BE2C (cell line): ENCODE data around the gene ORM2.

Experiments used
- DNase-seq: peaks from one replicate; pipeline ENCODE4 v3.0.0-alpha.2; 2020
- H3K27me3 ChIP-seq: fragments of 250-450 bp; sonication (Bioruptor Pico); 2 replicates; pipeline ENCODE4 v1.5.1; 2020; ENCODE audit warnings: mild to moderate bottlenecking
- H3K36me3 ChIP-seq: fragments of 250-450 bp; sonication (Bioruptor Pico); 2 replicates; pipeline ENCODE4 v1.5.1; 2020; ENCODE audit warnings: mild to moderate bottlenecking
- H3K4me1 ChIP-seq: fragments of 250-450 bp; sonication (Bioruptor Pico); 2 replicates; pipeline ENCODE4 v1.5.1; 2020
- H3K4me3 ChIP-seq: 2 replicates; pipeline ENCODE4 v1.5.1; 2011; ENCODE audit warnings: low read depth, low read length
- H3K9me3 ChIP-seq: fragments of 250-450 bp; sonication (Bioruptor Pico); 2 replicates; pipeline ENCODE4 v1.5.1; 2020
- TF ChIP-seq, protein P1 (sequence below): IDR thresholded peaks from 2 replicates; pipeline ENCODE4 v1.5.1; 2012; ENCODE audit warnings: mild to moderate bottlenecking, low read depth, low read length

Gene ORM2

DNA sequence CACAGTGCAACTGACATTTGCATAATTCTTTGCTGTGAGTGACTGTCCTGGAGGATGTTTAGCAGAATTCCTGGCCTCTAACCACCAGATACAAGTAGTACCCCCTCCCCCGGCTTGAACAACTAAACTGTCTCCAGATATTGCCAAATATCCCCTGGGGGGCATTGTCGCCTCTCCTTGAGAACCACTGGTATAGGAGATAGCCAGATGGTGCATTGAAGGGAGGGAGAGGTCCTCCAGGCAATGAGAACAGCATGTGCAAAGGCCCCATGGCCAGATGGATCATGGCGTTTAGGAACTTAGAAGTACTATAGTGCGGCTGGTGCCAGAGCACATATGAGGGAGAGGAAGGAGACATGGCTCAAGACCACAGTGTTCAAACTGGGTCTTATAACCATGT, 25.7 kb upstream of the ORM2 start:
- no peaks in the 10 kb centered on the region for H3K27me3 ChIP-seq
- no peaks in the 10 kb centered on the region for H3K9me3 ChIP-seq
- no peak for DNase-seq
- H3K4me3 ChIP-seq: no peak overlapping the region
- TF ChIP-seq, protein P1, sequence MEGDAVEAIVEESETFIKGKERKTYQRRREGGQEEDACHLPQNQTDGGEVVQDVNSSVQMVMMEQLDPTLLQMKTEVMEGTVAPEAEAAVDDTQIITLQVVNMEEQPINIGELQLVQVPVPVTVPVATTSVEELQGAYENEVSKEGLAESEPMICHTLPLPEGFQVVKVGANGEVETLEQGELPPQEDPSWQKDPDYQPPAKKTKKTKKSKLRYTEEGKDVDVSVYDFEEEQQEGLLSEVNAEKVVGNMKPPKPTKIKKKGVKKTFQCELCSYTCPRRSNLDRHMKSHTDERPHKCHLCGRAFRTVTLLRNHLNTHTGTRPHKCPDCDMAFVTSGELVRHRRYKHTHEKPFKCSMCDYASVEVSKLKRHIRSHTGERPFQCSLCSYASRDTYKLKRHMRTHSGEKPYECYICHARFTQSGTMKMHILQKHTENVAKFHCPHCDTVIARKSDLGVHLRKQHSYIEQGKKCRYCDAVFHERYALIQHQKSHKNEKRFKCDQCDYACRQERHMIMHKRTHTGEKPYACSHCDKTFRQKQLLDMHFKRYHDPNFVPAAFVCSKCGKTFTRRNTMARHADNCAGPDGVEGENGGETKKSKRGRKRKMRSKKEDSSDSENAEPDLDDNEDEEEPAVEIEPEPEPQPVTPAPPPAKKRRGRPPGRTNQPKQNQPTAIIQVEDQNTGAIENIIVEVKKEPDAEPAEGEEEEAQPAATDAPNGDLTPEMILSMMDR: no peak
- peaks cover 5% of the 10 kb centered on the region; the same call in 1 of the 2 replicates for H3K4me1 ChIP-seq
- no peaks in the 10 kb centered on the region for H3K36me3 ChIP-seq

DNA sequence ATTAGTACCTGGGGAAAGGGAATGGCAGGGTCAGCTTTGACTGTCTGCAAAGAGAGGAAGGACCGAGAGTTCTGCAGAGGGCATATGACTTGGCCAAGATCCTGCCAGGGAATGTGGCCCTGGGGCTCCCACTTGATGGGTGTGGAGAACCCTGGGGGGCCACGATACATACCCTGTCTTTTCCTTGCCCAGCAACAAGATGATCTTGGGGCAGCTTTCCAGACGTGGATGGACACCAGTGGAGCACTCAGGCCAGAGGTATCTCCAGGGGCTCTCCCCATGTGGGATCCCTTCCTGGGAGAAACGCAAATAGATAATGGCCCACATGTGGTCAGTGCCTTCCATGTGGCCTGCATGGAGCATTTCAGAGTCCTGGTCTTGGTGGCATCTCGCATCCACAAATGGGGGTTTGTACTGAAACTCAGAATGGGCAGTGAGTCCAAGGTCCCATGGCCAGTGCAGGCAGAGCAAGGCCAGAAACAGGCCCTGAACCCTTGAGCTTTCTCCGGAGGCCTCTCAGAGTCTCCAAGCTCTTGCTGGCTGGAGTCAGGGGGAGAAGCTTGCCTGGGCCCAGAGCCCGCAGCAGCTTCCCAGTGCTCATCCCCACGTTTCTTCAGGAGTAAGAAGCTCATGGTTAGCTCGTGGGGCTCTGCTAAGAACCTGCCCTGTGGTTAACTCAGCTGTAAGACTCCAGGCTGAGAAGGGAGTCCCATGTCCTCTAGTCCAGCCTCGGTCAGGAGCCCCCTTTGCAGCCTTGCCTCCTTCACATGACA, 25.1 kb upstream of the ORM2 start:
- Histone ChIP-seq H3K4me3 (no peak overlapping the region), H3K27me3 (no peaks in the 10 kb centered on the region), H3K4me1 (peaks cover 5% of the 10 kb centered on the region; the same call in 1 of the 2 replicates), H3K36me3 (no peaks in the 10 kb centered on the region), H3K9me3 (no peaks in the 10 kb centered on the region)
- TF ChIP-seq, protein P1: no peak
- DNase-seq: no peak

DNA sequence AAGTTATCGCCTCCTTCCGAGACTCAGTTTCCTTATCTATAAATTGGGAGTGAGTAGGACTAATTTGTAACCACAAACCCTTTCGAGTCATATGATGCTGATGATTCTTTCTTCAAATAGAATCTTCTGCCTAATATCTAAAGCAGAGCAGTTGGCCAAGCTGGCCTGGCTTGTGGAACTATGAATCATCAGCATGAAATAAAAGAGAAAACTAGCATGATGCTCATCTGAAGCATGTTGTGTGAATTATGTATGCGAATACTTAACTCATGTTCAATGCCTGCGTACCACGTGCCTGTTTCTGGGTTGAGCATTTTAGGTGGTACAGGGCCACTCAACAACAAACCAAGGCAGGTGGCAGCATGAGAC, 21.8 kb upstream of the ORM2 start:
- Histone ChIP-seq H3K9me3 (no peaks in the 10 kb centered on the region), H3K36me3 (no peaks in the 10 kb centered on the region), H3K4me1 (peaks cover 5% of the 10 kb centered on the region; the same call in 1 of the 2 replicates), H3K4me3 (no peak overlapping the region), H3K27me3 (no peaks in the 10 kb centered on the region)
- TF ChIP-seq, protein P1: no peak
- no peak for DNase-seq

DNA sequence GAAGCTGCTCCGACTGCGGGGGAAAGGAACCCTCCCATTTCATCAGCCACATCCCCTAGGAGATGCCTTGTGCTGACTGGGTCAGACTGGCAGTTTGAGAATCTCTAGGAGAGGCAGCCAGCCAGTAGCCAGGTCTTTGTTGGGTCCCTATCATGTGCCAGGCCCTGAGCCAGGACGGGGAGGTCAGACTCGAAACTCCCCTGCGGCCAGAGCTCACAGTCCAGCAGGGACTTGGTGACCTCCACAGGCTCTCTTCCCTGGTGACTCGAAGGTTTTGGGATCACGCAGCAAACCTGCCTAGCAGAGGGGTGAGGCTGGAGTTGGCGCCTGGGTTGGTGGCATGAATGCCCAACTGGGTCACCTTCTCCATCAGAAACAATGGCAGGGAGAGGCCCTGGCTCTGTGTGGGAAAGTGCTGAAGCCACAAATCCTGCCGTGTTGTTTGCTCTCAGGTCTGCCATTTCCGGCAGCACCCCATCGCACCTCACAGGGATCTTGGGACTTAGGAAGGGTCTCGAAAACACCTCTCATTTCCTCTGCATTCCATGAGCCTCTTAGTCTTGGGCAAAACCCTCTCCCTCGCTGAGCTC, 21.2 kb upstream of the ORM2 start:
- H3K27me3 ChIP-seq: no peaks in the 10 kb centered on the region
- TF ChIP-seq, protein P1: no peak
- no peak overlapping the region for H3K4me3 ChIP-seq
- no peaks in the 10 kb centered on the region for H3K9me3 ChIP-seq
- H3K36me3 ChIP-seq: no peaks in the 10 kb centered on the region
- no peak for DNase-seq
- H3K4me1 ChIP-seq: peaks cover 5% of the 10 kb centered on the region; the same call in 1 of the 2 replicates

DNA sequence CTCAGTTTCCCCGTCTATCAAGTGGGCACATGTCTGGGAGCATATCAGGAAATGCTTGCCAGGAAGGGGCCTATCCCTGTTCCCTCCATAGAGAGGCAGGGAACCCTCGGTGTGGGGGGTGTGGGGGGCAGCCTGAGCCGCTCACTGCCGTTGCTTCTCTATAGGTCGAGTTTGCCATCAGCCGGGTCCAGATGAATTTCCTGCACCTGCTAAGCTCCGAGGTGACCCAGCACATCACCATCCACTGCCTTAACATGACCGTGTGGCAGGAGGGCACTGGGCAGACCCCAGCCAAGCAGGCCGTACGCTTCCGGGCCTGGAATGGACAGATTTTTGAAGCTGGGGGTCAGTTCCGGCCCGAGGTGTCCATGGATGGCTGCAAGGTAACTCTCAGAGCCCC, 20.6 kb upstream of the ORM2 start:
- Histone ChIP-seq H3K27me3 (no peaks in the 10 kb centered on the region), H3K9me3 (no peaks in the 10 kb centered on the region), H3K4me3 (no peak overlapping the region), H3K4me1 (peaks cover 5% of the 10 kb centered on the region; the same call in 1 of the 2 replicates), H3K36me3 (no peaks in the 10 kb centered on the region)
- TF ChIP-seq, protein P1: no peak
- no peak for DNase-seq
